Choroid plexus epithelial cell (primary cell): ENCODE data around the gene OPRD1.
"Not testable (repeated sequence)": the region's sequence is repeated elsewhere in the genome, so short reads cannot be mapped to it uniquely, and the experiment has no call there.

Experiments used
- DNase-seq: peaks from one replicate; pipeline ENCODE4 v3.0.0-alpha.2; 2010; ENCODE audit warnings: low read depth
- H3K4me3 ChIP-seq: 2 replicates; pipeline ENCODE4 v1.5.1; 2011; ENCODE audit warnings: low read depth, mild to moderate bottlenecking, control low read depth, low read length, moderate library complexity
- CTCF ChIP-seq: conservative IDR thresholded peaks from 2 replicates; pipeline ENCODE4 v1.5.1; 2011; ENCODE audit warnings: low read depth, mild to moderate bottlenecking, control low read depth, inconsistent platforms, low read length, moderate library complexity

Gene OPRD1

GRCh38 chr1:28815533-28816185 is 3.7 kb downstream of the OPRD1 start:
- no peak for TF ChIP-seq CTCF
- DNase-seq, result no peak
- H3K4me3 ChIP-seq, result no peak overlapping the region

GRCh38 chr1:28817133-28817532 is 5.2 kb downstream of the OPRD1 start:
- H3K4me3 ChIP-seq, result no peak overlapping the region
- no peak for DNase-seq
- TF ChIP-seq CTCF, result no peak

GRCh38 chr1:28819020-28819419 is 7.0 kb downstream of the OPRD1 start:
- no peak for DNase-seq
- TF ChIP-seq CTCF, result no peak
- H3K4me3 ChIP-seq, result no peak overlapping the region

- DNase-seq, result no peak
- TF ChIP-seq CTCF, result no peak
- H3K4me3 ChIP-seq, result no peak overlapping the region
These were observed 10.8 kb downstream of the OPRD1 start for GRCh38 chr1:28822799-28823198.

- not testable (repeated sequence) for DNase-seq, H3K4me3 ChIP-seq
These were observed 12.1 kb downstream of the OPRD1 start for GRCh38 chr1:28824061-28824460.

GRCh38 chr1:28828227-28828858 is 16.4 kb downstream of the OPRD1 start:
- DNase-seq, H3K4me3 ChIP-seq: not testable (repeated sequence)

GRCh38 chr1:28830814-28831213 is 18.8 kb downstream of the OPRD1 start:
- TF ChIP-seq CTCF, result no peak
- H3K4me3 ChIP-seq, result no peak overlapping the region
- no peak for DNase-seq

- no peak overlapping the region for H3K4me3 ChIP-seq
- no peak for TF ChIP-seq CTCF
- DNase-seq, result no peak
These were observed 21.0 kb downstream of the OPRD1 start for GRCh38 chr1:28832966-28833365.
